Neural progenitor cell (in vitro differentiated cells): Measurements from ENCODE around the gene GYPC. TPM values are rescaled to one million over a fixed set of nuclear protein-coding genes. Genes with fewer than 3 reads are reported as not detected.

Source experiments
- DNase-seq: peaks from one replicate; pipeline ENCODE4 v3.0.0-alpha.2; 2016; ENCODE audit warnings: low spot score
- H2AFZ ChIP-seq: fragments of 200-600 bp; sonication (generic); replicated peaks from 2 replicates; pipeline ENCODE4 v1.6.1; 2016; ENCODE audit warnings: antibody characterized with exemption
- H3F3A ChIP-seq: fragments of 200-600 bp; sonication (generic); 2 replicates; pipeline ENCODE4 v1.6.1; 2016; ENCODE audit warnings: antibody characterized with exemption, low read depth
- H3K27ac ChIP-seq: fragments of 200-600 bp; sonication (generic); 2 replicates; pipeline ENCODE4 v1.5.1; 2016; ENCODE audit warnings: mild to moderate bottlenecking
- H3K27me3 ChIP-seq: fragments of 200-600 bp; sonication (generic); 2 replicates; pipeline ENCODE4 v1.6.1; 2016; ENCODE audit warnings: mild to moderate bottlenecking, moderate library complexity
- H3K36me3 ChIP-seq: fragments of 200-600 bp; sonication (generic); 2 replicates; pipeline ENCODE4 v1.5.1; 2016
- H3K4me1 ChIP-seq: fragments of 200-600 bp; sonication (generic); 2 replicates; pipeline ENCODE4 v1.6.1; 2016; ENCODE audit warnings: mixed run types
- H3K4me2 ChIP-seq: fragments of 200-600 bp; sonication (generic); 2 replicates; pipeline ENCODE4 v1.6.1; 2016
- H3K4me3 ChIP-seq: fragments of 200-600 bp; sonication (generic); 2 replicates; pipeline ENCODE4 v1.5.1; 2016
- H3K79me2 ChIP-seq: fragments of 200-600 bp; sonication (generic); 2 replicates; pipeline ENCODE4 v1.6.1; 2016; ENCODE audit warnings: low read depth
- H3K9ac ChIP-seq: fragments of 200-600 bp; sonication (generic); 2 replicates; pipeline ENCODE4 v1.6.1; 2016
- H3K9me3 ChIP-seq: fragments of 200-600 bp; sonication (generic); 2 replicates; pipeline ENCODE4 v1.5.1; 2016; ENCODE audit warnings: low read depth
- H4K20me1 ChIP-seq: fragments of 200-600 bp; sonication (generic); 2 replicates; pipeline ENCODE4 v1.6.1; 2016; ENCODE audit warnings: low read depth
- H3K27ac Mint-ChIP-seq: 3 replicates; pipeline ENCODE4 v1.8.0; 2021; ENCODE audit warnings: mixed read lengths
- H3K27me3 Mint-ChIP-seq: 2 replicates; pipeline ENCODE4 v1.8.0; 2022; ENCODE audit warnings: low read depth, mild to moderate bottlenecking, inconsistent platforms, moderate library complexity, mixed read lengths; ENCODE audit not compliant: insufficient read depth
- H3K36me3 Mint-ChIP-seq: 3 replicates; pipeline ENCODE4 v1.8.0; 2021; ENCODE audit warnings: mixed read lengths
- H3K4me1 Mint-ChIP-seq: 3 replicates; pipeline ENCODE4 v1.8.0; 2021; ENCODE audit warnings: mixed read lengths
- H3K4me3 Mint-ChIP-seq: 3 replicates; pipeline ENCODE4 v1.8.0; 2021; ENCODE audit warnings: mild to moderate bottlenecking, moderate library complexity, mixed read lengths
- H3K9me3 Mint-ChIP-seq: 3 replicates; pipeline ENCODE4 v1.8.0; 2020; ENCODE audit warnings: mixed read lengths
- CTCF ChIP-seq: fragments of 200-600 bp; sonication (generic); IDR thresholded peaks from 2 replicates; pipeline ENCODE4 v1.5.1; 2017; ENCODE audit warnings: antibody characterized with exemption, mild to moderate bottlenecking
- EZH2 ChIP-seq: fragments of 200-600 bp; sonication (generic); IDR thresholded peaks from 2 replicates; pipeline ENCODE4 v1.6.1; 2017; ENCODE audit warnings: antibody characterized with exemption, mild to moderate bottlenecking, moderate library complexity
- EZH2phosphoT487 ChIP-seq: fragments of 200-600 bp; sonication (generic); IDR thresholded peaks from 2 replicates; pipeline ENCODE4 v1.6.1; 2017; ENCODE audit warnings: antibody characterized with exemption
- total RNA-seq: library from RNA; depleted of rRNA; stranded (reverse); fragments of >200 nt; gene quantifications from 2 replicates; pipeline ENCODE4 v1.2.3, GENCODE V29; 2015; ENCODE audit warnings: low replicate concordance

Gene GYPC
- total RNA-seq, 1 donor from 2014 or later = 3.4 TPM

GRCh38 chr2:126620302-126620701, 35.7 kb upstream of the GYPC start:
- H3K4me3 Mint-ChIP-seq = no peak overlapping the region
- Histone ChIP-seq H3K27ac (no peak overlapping the region), H3K4me2 (no peak overlapping the region), H3K9me3 (no peaks in the 10 kb centered on the region), H3K36me3 (no peaks in the 10 kb centered on the region), H3K4me1 (no peaks in the 10 kb centered on the region), H3K4me3 (no peak overlapping the region), H3F3A (no peaks in the 10 kb centered on the region), H3K79me2 (no peaks in the 10 kb centered on the region), H2AFZ (no peak overlapping the region), H4K20me1 (no peaks in the 10 kb centered on the region), H3K27me3 (no peaks in the 10 kb centered on the region), H3K9ac (no peak overlapping the region)
- no peak overlapping the region for H3K27ac Mint-ChIP-seq
- no peak for DNase-seq
- peaks cover 4% of the 10 kb centered on the region for H3K4me1 Mint-ChIP-seq
- peaks cover 4% of the 10 kb centered on the region for H3K9me3 Mint-ChIP-seq
- TF ChIP-seq EZH2phosphoT487 = no peak
- TF ChIP-seq CTCF = no peak
- TF ChIP-seq EZH2 = no peak
- H3K27me3 Mint-ChIP-seq = peaks cover 5% of the 10 kb centered on the region
- H3K36me3 Mint-ChIP-seq = no peaks in the 10 kb centered on the region

- Mint-ChIP-seq H3K4me1 (no peaks in the 10 kb centered on the region), H3K27me3 (no peaks in the 10 kb centered on the region)
- no peaks in the 10 kb centered on the region for H3K4me1 ChIP-seq
Observed at GRCh38 chr2:126623000-126623399, 33.0 kb upstream of the GYPC start.

GRCh38 chr2:126627643-126628042, 28.3 kb upstream of the GYPC start:
- Histone ChIP-seq H4K20me1 (no peaks in the 10 kb centered on the region), H3K27ac (no peak overlapping the region), H3K79me2 (no peaks in the 10 kb centered on the region), H3K9ac (no peak overlapping the region), H3F3A (no peaks in the 10 kb centered on the region), H3K4me2 (no peak overlapping the region), H3K9me3 (no peaks in the 10 kb centered on the region), H3K36me3 (no peaks in the 10 kb centered on the region), H3K4me1 (no peaks in the 10 kb centered on the region), H2AFZ (no peak overlapping the region), H3K27me3 (peaks cover 13% of the 10 kb centered on the region), H3K4me3 (no peak overlapping the region)
- TF ChIP-seq EZH2phosphoT487 = no peak
- no peak for TF ChIP-seq CTCF
- no peak for TF ChIP-seq EZH2
- no peak overlapping the region for H3K4me3 Mint-ChIP-seq
- no peaks in the 10 kb centered on the region for H3K9me3 Mint-ChIP-seq
- no peaks in the 10 kb centered on the region for H3K36me3 Mint-ChIP-seq
- DNase-seq = no peak
- H3K4me1 Mint-ChIP-seq = no peaks in the 10 kb centered on the region
- no peak overlapping the region for H3K27ac Mint-ChIP-seq
- no peaks in the 10 kb centered on the region for H3K27me3 Mint-ChIP-seq

More at GRCh38 chr2:126623000-126623399, 33.0 kb upstream of the GYPC start:
- H3K4me3 ChIP-seq = no peak overlapping the region
- DNase-seq = no peak
- H3K4me2 ChIP-seq = no peak overlapping the region
- H3K27me3 ChIP-seq = no peaks in the 10 kb centered on the region
- no peaks in the 10 kb centered on the region for H3F3A ChIP-seq
- no peaks in the 10 kb centered on the region for H3K36me3 ChIP-seq
- TF ChIP-seq EZH2phosphoT487 (no peak), EZH2 (no peak), CTCF (no peak)
- H4K20me1 ChIP-seq = no peaks in the 10 kb centered on the region
- H3K9ac ChIP-seq = no peak overlapping the region
- H3K27ac Mint-ChIP-seq = no peak overlapping the region
- no peak overlapping the region for H2AFZ ChIP-seq
- H3K36me3 Mint-ChIP-seq = no peaks in the 10 kb centered on the region
- no peak overlapping the region for H3K4me3 Mint-ChIP-seq
- H3K9me3 ChIP-seq = no peaks in the 10 kb centered on the region
- H3K79me2 ChIP-seq = no peaks in the 10 kb centered on the region
- peaks cover 4% of the 10 kb centered on the region for H3K9me3 Mint-ChIP-seq
- H3K27ac ChIP-seq = no peak overlapping the region
